GM12878 (cell line): Measurements from ENCODE around the gene SANBR. TPM values are rescaled to one million over a fixed set of nuclear protein-coding genes. Genes with fewer than 3 reads are reported as not detected.

Experiments
- ATAC-seq: fragments of 200-7000 bp; cut with Tn5 transposase; 3 replicates; pipeline ENCODE4 v1.9.1; 2020; ENCODE audit warnings: mild to moderate bottlenecking, moderate library complexity
- BruUV-seq: library from RNA; stranded (reverse); fragments of 400-500 nt; replicated peaks from 2 replicates; lab custom pipeline; 2021; lab: Mats Ljungman, UMichigan
- CTCF ChIA-PET: fragments of 300-600 bp; sonication (Branson Sonifier 250); formaldehyde crosslinking; extraction: SDS; loops from one replicate; lab custom pipeline; 2021; ENCODE audit warnings: inconsistent platforms; lab: Yijun Ruan, JAX
- POLR2A ChIA-PET: fragments of 350-600 bp; formaldehyde crosslinking; extraction: SDS; loops from one replicate; lab custom pipeline; 2021; ENCODE audit warnings: inconsistent platforms; lab: Charles Lee
- RAD21 ChIA-PET: fragments of 300-600 bp; sonication (Branson Sonifier 250); formaldehyde crosslinking; loops from one replicate; lab custom pipeline; 2023; ENCODE audit warnings: antibody characterized with exemption; ENCODE audit not compliant: unreplicated experiment; lab: Charles Lee
- SMC1A ChIA-PET: fragments of 300-600 bp; sonication (Branson Sonifier 250); formaldehyde crosslinking; loops from one replicate; lab custom pipeline; 2023; ENCODE audit not compliant: unreplicated experiment, uncharacterized antibody; lab: Charles Lee
- DNase-seq: peaks from one replicate; pipeline ENCODE4 v3.0.0-alpha.2; 2011; ENCODE audit warnings: low read depth, low spot score
- FAIRE-seq: peaks from 3 replicates; lab custom pipeline; 2011; peaks lifted over from hg19 to GRCh38; lab: Jason Lieb, UNC
- H2AFZ ChIP-seq: 2 replicates; pipeline ENCODE4 v1.6.0; 2011; ENCODE audit warnings: low read depth, low read length, control low read depth; ENCODE audit not compliant: control insufficient read depth
- H3K27ac ChIP-seq: 2 replicates; pipeline ENCODE4 v1.5.1; 2011; ENCODE audit warnings: control low read depth; ENCODE audit not compliant: control insufficient read depth, insufficient read depth
- H3K27me3 ChIP-seq, 2 experiments: replicated peaks in 1 of 2; 2 replicates each; pipeline versions ENCODE4 v1.6.0 to v1.6.1; 2011; ENCODE audit warnings: low read length in 1 of 2; ENCODE audit not compliant: control insufficient read depth in 2 of 2, insufficient read depth in 2 of 2
- H3K36me3 ChIP-seq, 2 experiments: 2 replicates each; pipeline ENCODE4 v1.5.1; 2011; ENCODE audit warnings: low read length in 1 of 2; ENCODE audit not compliant: control insufficient read depth in 2 of 2, insufficient read depth in 2 of 2
- H3K4me1 ChIP-seq: 2 replicates; pipeline ENCODE4 v1.6.1; 2011; ENCODE audit warnings: mild to moderate bottlenecking, low read length, moderate library complexity, mixed read lengths; ENCODE audit not compliant: control insufficient read depth, insufficient read depth
- H3K4me2 ChIP-seq: 2 replicates; pipeline ENCODE4 v1.6.0; 2011; ENCODE audit warnings: control low read depth; ENCODE audit not compliant: control insufficient read depth, insufficient read depth
- H3K4me3 ChIP-seq: fragments of 200-600 bp; sonication (generic); 2 replicates; pipeline ENCODE4 v1.5.1; 2016
- H3K79me2 ChIP-seq: 2 replicates; pipeline ENCODE4 v1.6.0; 2011; ENCODE audit warnings: low read length; ENCODE audit not compliant: control insufficient read depth, insufficient read depth
- H3K9ac ChIP-seq: 2 replicates; pipeline ENCODE4 v1.8.0; 2011; ENCODE audit warnings: low read length, control low read depth, mixed read lengths; ENCODE audit not compliant: control insufficient read depth, insufficient read depth
- H3K9me3 ChIP-seq: replicated peaks from 3 replicates; pipeline ENCODE4 v1.5.1; 2011; ENCODE audit warnings: mild to moderate bottlenecking, low read length; ENCODE audit not compliant: control insufficient read depth, insufficient read depth
- H4K20me1 ChIP-seq: 2 replicates; pipeline ENCODE4 v1.6.0; 2011; ENCODE audit not compliant: control insufficient read depth, insufficient read depth
- BMI1 ChIP-seq: fragments of 450-650 bp; IDR thresholded peaks from 2 replicates; pipeline ENCODE4 v1.6.1; 2016; ENCODE audit warnings: mild to moderate bottlenecking, moderate library complexity, borderline replicate concordance
- CBFB ChIP-seq: IDR thresholded peaks from 2 replicates; pipeline ENCODE4 v1.6.1; 2016; ENCODE audit warnings: antibody characterized with exemption, low read depth
- CUX1 ChIP-seq: IDR thresholded peaks from 2 replicates; pipeline ENCODE4 v1.6.1; 2012; ENCODE audit warnings: improper control_type of control experiment, low read depth, low read length; ENCODE audit not compliant: insufficient replicate concordance
- GABPA ChIP-seq: IDR thresholded peaks from 2 replicates; pipeline ENCODE4 v1.6.1; 2014; ENCODE audit warnings: antibody characterized with exemption, low read depth, mild to moderate bottlenecking, inconsistent platforms
- HDGF ChIP-seq: fragments of 450-650 bp; IDR thresholded peaks from 2 replicates; pipeline ENCODE4 v1.6.1; 2016; ENCODE audit warnings: antibody characterized with exemption
- HSF1 ChIP-seq: fragments of 150-350 bp; IDR thresholded peaks from 2 replicates; pipeline ENCODE4 v1.6.1; 2014; ENCODE audit warnings: mild to moderate bottlenecking, low read depth, low read length
- MXI1 ChIP-seq: fragments of 150-350 bp; IDR thresholded peaks from 2 replicates; pipeline ENCODE4 v1.6.1; 2011; ENCODE audit warnings: low read depth, mild to moderate bottlenecking, inconsistent platforms, low read length, improper control_type of control experiment
- NBN ChIP-seq: fragments of 450-650 bp; IDR thresholded peaks from 2 replicates; pipeline ENCODE4 v1.6.1; 2016
- NFYA ChIP-seq: IDR thresholded peaks from 2 replicates; pipeline ENCODE4 v1.6.1; 2011; ENCODE audit warnings: low read depth, mild to moderate bottlenecking, low read length, improper control_type of control experiment, borderline replicate concordance
- SMAD1 ChIP-seq: fragments of 450-650 bp; IDR thresholded peaks from 2 replicates; pipeline ENCODE4 v1.6.1; 2018; ENCODE audit warnings: mild to moderate bottlenecking, low read depth; ENCODE audit not compliant: partially characterized antibody
- TARDBP ChIP-seq: IDR thresholded peaks from 2 replicates; pipeline ENCODE4 v1.6.1; 2016; ENCODE audit warnings: borderline replicate concordance
- YBX1 ChIP-seq: fragments of 450-650 bp; IDR thresholded peaks from 2 replicates; pipeline ENCODE4 v1.6.1; 2016; ENCODE audit warnings: antibody characterized with exemption
- in situ Hi-C: fragments of 300-500 bp; cut with MboI; formaldehyde crosslinking; loops from 9 replicates; pipeline ENCODE4 v1.14.3; 2018; ENCODE audit warnings: mixed read lengths
- intact Hi-C: fragments of 100-400 bp; cut with micrococcal nuclease; formaldehyde crosslinking; loops from one replicate; pipeline ENCODE4 v1.14.2; 2022; ENCODE audit not compliant: unreplicated experiment
- polyA plus RNA-seq, 11 experiments: library from polyadenylated mRNA; depleted of rRNA in 4 of 11; unstranded in 6 of 11; stranded (reverse) in 5 of 11; fragments of >200 nt; fragmentation: Nextera tagmentation in 4 of 11; fragmentation: Illumina TruSeq in 1 of 11; extraction: Ambion mirVana in 4 of 11; extraction: Trizol in 1 of 11; gene quantifications; 1 replicate in 1 of 11; 2 replicates in 10 of 11; pipeline versions ENCODE4 v1.2.1 to v1.2.3, GENCODE V29; 2011 to 2016; ENCODE audit warnings: inconsistent platforms in 2 of 11, missing spikeins in 2 of 11, low read depth in 1 of 11
- total RNA-seq, 4 experiments: library from RNA; depleted of rRNA in 3 of 4; stranded (reverse); fragments of >200 nt in 3 of 4; fragmentation: Illumina TruSeq in 1 of 4; extraction: Trizol in 1 of 4; gene quantifications; 2 replicates each; pipeline versions ENCODE4 v1.2.1 to v1.2.3, GENCODE V29; 2013 to 2021

Gene SANBR
- total and polyA plus RNA-seq, 10 of the 15 experiments (the other 5 are each of a cell fraction or from before 2014, with no cell fraction given): 2.2 to 11.0 (median 7.0) TPM

GRCh38 chr2:61111708-61112107, 46.0 kb downstream of the SANBR start:
- ATAC-seq (no peak), FAIRE-seq (no peak), DNase-seq (no peak)
- Histone ChIP-seq H3K4me3 (no peak overlapping the region), H3K9ac (no peak overlapping the region), H3K4me2 (no peak overlapping the region), H3K4me1 (no peaks in the 10 kb centered on the region), H4K20me1 (no peaks in the 10 kb centered on the region), H3K9me3 (no peaks in the 10 kb centered on the region), H3K27me3 (no peaks in the 10 kb centered on the region), H3K79me2 (no peaks in the 10 kb centered on the region), H3K27ac (no peak overlapping the region), H2AFZ (no peak overlapping the region), H3K36me3 (no peaks in the 10 kb centered on the region)
- SMC1A ChIA-PET: no interaction called here
- RAD21 ChIA-PET: no interaction called here
- CTCF ChIA-PET: no interaction called here
- TF ChIP-seq NFYA (no peak), CUX1 (no peak), TARDBP (no peak), GABPA (no peak), YBX1 (no peak), MXI1 (no peak), HSF1 (no peak), BMI1 (no peak), NBN (no peak), SMAD1 (no peak), CBFB (no peak), HDGF (no peak)
- POLR2A ChIA-PET: no interaction called here
- in situ Hi-C loops: no loop called here
- intact Hi-C loops: no loop called here
- BruUV-seq: no TSS peak
